M059J (cell line): ENCODE data around the gene ARRDC1. TPM values are rescaled to one million over a fixed set of nuclear protein-coding genes. Genes with fewer than 3 reads are reported as not detected.
"Not testable (repeated sequence)": the region's sequence is repeated elsewhere in the genome, so short reads cannot be mapped to it uniquely, and the experiment has no call there.

Source experiments
- DNase-seq: peaks from one replicate; pipeline ENCODE4 v3.0.0-alpha.2; 2012; ENCODE audit warnings: low read depth
- total RNA-seq: library from RNA; depleted of rRNA; stranded (reverse); fragments of >200 nt; shearing (Covaris generic); gene quantifications from 2 replicates; pipeline ENCODE4 v1.2.3, GENCODE V29; 2014; rRNA removed

The ARRDC1 gene
- 29.1 and 31.7 TPM in 2 replicates for total RNA-seq

GRCh38 chr9:137605121-137606004 is at the start of gene ARRDC1:
Gene ARRDC1 (plus strand): TSS chr9:137605686. CDS start chr9:137605718, 32 bp downstream.
- peak; percentile 90 for DNase-seq

- peak; percentile 44 for DNase-seq
These were observed 49.2 kb upstream of the ARRDC1 start for GRCh38 chr9:137556069-137556838.

- no peak for DNase-seq
These were observed 47.4 kb upstream of the ARRDC1 start for GRCh38 chr9:137558127-137558526.

- no peak for DNase-seq
These were observed 41.4 kb upstream of the ARRDC1 start for GRCh38 chr9:137564134-137564533.

GRCh38 chr9:137564817-137565411 is 40.6 kb upstream of the ARRDC1 start:
- no peak for DNase-seq

- not testable (repeated sequence) for DNase-seq
These were observed 37.0 kb upstream of the ARRDC1 start for GRCh38 chr9:137568445-137568844.

- DNase-seq = no peak
These were observed 35.8 kb upstream of the ARRDC1 start for GRCh38 chr9:137569609-137570203.

GRCh38 chr9:137570566-137570965 is 34.9 kb upstream of the ARRDC1 start:
- no peak for DNase-seq

- DNase-seq = no peak
These were observed 31.3 kb upstream of the ARRDC1 start for GRCh38 chr9:137574192-137574591.

GRCh38 chr9:137575364-137575715 is 30.1 kb upstream of the ARRDC1 start:
- no peak for DNase-seq

GRCh38 chr9:137575716-137576411 is 29.6 kb upstream of the ARRDC1 start:
- no peak for DNase-seq

GRCh38 chr9:137578518-137579258 is 26.8 kb upstream of the ARRDC1 start, which contains the start of gene DPH7:
Gene DPH7 (minus strand): TSS chr9:137578925. CDS start chr9:137578777, 148 bp downstream.
- DNase-seq = peak; percentile 91

- DNase-seq = no peak
These were observed 26.3 kb upstream of the ARRDC1 start for GRCh38 chr9:137579259-137579604.

GRCh38 chr9:137580209-137580953 is 25.1 kb upstream of the ARRDC1 start:
- peak; percentile 15 for DNase-seq

GRCh38 chr9:137580954-137581322 is 24.5 kb upstream of the ARRDC1 start:
- DNase-seq = no peak

- no peak for DNase-seq
These were observed 23.9 kb upstream of the ARRDC1 start for GRCh38 chr9:137581361-137582285.

- DNase-seq = peak; percentile 12
These were observed 23.1 kb upstream of the ARRDC1 start for GRCh38 chr9:137582286-137582860.

GRCh38 chr9:137583347-137583746 is 22.1 kb upstream of the ARRDC1 start:
- no peak for DNase-seq
